Measurements from ENCODE around the gene TPPP3.

GRCh38 chr16:67429799-67430503 lies 36.7 kb upstream of the TPPP3 start:
- TF ChIP-seq CTCF (IDR thresholded peaks at IDR 0.05) (no peak), POLR2AphosphoS5 (IDR thresholded peaks at IDR 0.05) (no peak), POLR2A (IDR thresholded peaks at IDR 0.05) (no peak)

Measured in gastroesophageal sphincter (tissue), 3 donors.